Nasal cavity respiratory epithelium epithelial cell of viscerocranial mucosa (primary cell): ENCODE measurements around the gene HS6ST3. TPM values are rescaled to one million over a fixed set of nuclear protein-coding genes. Genes with fewer than 3 reads are reported as not detected.

Experiments
- total RNA-seq: library from RNA; depleted of rRNA; stranded (reverse); fragments of >200 nt; gene quantifications from 2 replicates; pipeline ENCODE4 v1.2.3, GENCODE V29; 2014

Gene HS6ST3
- total RNA-seq, result under 0.01 TPM in 2 replicates

DNA sequence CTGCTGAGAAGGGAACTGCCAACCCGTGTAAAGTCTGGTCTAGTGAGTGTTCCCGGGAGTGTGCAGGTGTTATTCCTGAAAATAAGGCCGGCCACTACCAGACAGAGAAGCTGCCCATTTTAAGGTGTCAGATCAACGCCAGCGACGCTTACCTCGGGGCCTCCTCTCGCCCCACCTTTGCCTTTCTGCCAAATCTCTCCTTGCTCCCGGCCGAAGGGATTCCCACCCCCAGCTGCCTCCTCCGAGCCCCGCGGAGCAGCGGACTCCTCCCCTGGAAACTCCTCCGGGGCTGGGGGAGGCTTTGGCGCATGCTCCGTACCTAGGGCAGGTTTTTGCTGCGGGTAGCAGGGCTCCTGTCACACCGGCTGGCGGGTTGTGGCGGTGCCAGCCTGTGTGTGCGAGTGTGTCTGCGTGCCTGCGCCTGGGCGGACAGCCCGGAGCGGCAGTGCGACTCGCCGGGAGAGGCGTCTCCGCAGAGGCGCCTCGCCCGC is at the start of gene HS6ST3:
Gene HS6ST3 (plus strand): TSS at position 359 of the 491 bp plus-strand sequence.

DNA sequence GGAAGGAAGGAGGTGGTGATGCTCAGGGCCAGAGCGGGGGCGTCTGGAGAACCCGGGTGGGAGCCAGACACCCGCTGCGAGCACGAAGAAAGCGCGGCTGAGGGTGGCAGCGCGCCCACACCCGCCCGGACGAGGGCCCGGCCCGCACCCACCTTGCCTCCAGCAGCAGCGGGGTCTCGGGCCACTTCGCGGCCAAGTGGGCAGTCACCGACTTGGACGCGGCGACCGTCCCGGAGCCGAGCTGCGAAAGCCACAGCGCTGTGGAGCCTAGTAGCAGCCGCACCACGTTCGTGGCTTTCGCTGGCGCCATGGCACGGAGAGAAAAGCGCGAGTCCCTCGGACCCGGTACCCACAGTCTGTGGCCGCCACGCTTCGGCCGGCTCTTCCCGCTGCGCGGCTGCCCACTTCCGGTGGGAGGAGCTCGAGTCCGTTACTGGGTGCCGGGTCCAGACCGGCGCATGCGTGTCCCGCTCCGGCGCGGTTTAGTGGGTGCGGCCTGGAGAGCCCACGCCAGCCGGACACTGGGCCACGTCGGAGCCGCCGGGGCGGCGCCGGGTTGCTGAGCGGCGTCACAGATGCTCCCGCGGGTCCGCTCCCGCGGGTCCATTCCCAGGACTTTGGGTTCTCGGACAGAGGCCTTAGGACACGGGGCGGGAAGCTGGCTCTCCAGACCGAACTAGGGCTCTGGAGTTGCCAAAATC is 36.8 kb upstream of the HS6ST3 start, which contains the start of gene UGGT2:
Gene UGGT2 (minus strand): TSS at position 399 of the 701 bp plus-strand sequence. CDS start 89 bp downstream, at position 310.

Other genes starting within 250 kb of the HS6ST3 start
- 30.4 and 49.0 TPM in 2 replicates for gene UGGT2, start 36.7 kb upstream of the HS6ST3 start, total RNA-seq